Trophoblast cell (in vitro differentiated cells and primary cell): Measurements from ENCODE around the gene NUDT2.

ENCODE experiments used
- DNase-seq, 2 donors: peaks; one replicate each; pipeline ENCODE4 v3.0.0-alpha.2; 2016
- H2AFZ ChIP-seq: 2 replicates; pipeline ENCODE4 v1.6.1; 2013; ENCODE audit warnings: low read length, moderate library complexity, mild to moderate bottlenecking; ENCODE audit not compliant: insufficient read depth, poor library complexity
- H2AK5ac ChIP-seq: 2 replicates; pipeline ENCODE4 v1.6.1; 2013; ENCODE audit warnings: mild to moderate bottlenecking, low read length
- H2BK120ac ChIP-seq: 2 replicates; pipeline ENCODE4 v1.6.1; 2013; ENCODE audit warnings: low read length, mild to moderate bottlenecking, moderate library complexity; ENCODE audit not compliant: insufficient read depth, poor library complexity
- H2BK12ac ChIP-seq: 2 replicates; pipeline ENCODE4 v1.6.1; 2013; ENCODE audit warnings: mild to moderate bottlenecking, low read length, moderate library complexity
- H2BK5ac ChIP-seq: 2 replicates; pipeline ENCODE4 v1.6.1; 2013; ENCODE audit warnings: low read length, low read depth, moderate library complexity, mild to moderate bottlenecking; ENCODE audit not compliant: poor library complexity
- H3K14ac ChIP-seq: 2 replicates; pipeline ENCODE4 v1.6.1; 2013; ENCODE audit warnings: mild to moderate bottlenecking, low read length
- H3K18ac ChIP-seq: 2 replicates; pipeline ENCODE4 v1.6.1; 2013; ENCODE audit warnings: mild to moderate bottlenecking, low read length
- H3K23ac ChIP-seq: 2 replicates; pipeline ENCODE4 v1.6.1; 2013; ENCODE audit warnings: low read length
- H3K27ac ChIP-seq: 2 replicates; pipeline ENCODE4 v1.5.1; 2013; ENCODE audit warnings: low read depth, mild to moderate bottlenecking, inconsistent platforms, low read length, moderate library complexity
- H3K27me3 ChIP-seq: 2 replicates; pipeline ENCODE4 v1.6.1; 2013; ENCODE audit warnings: inconsistent platforms, mild to moderate bottlenecking, low read length, moderate library complexity; ENCODE audit not compliant: insufficient read depth
- H3K36me3 ChIP-seq, 2 experiments: 1 replicate in 1 of 2; 2 replicates in 1 of 2; pipeline ENCODE4 v1.6.1; 2013; ENCODE audit warnings: low read length in 2 of 2, mild to moderate bottlenecking in 2 of 2, moderate library complexity in 1 of 2; ENCODE audit not compliant: insufficient read depth in 2 of 2, control insufficient read depth in 1 of 2
- H3K4ac ChIP-seq: 2 replicates; pipeline ENCODE4 v1.6.1; 2013; ENCODE audit warnings: low read depth, mild to moderate bottlenecking, low read length, moderate library complexity
- H3K4me1 ChIP-seq, 2 experiments: 1 replicate in 1 of 2; 2 replicates in 1 of 2; pipeline ENCODE4 v1.6.1; 2013; ENCODE audit warnings: low read length in 2 of 2, mild to moderate bottlenecking in 2 of 2, moderate library complexity in 1 of 2; ENCODE audit not compliant: insufficient read depth in 2 of 2, control insufficient read depth in 1 of 2
- H3K4me2 ChIP-seq: 2 replicates; pipeline ENCODE4 v1.6.1; 2013; ENCODE audit warnings: inconsistent platforms, mild to moderate bottlenecking, low read length, moderate library complexity
- H3K4me3 ChIP-seq: 2 replicates; pipeline ENCODE4 v1.5.1; 2013; ENCODE audit warnings: mild to moderate bottlenecking, low read depth, low read length, inconsistent platforms
- H3K79me1 ChIP-seq: one replicate; pipeline ENCODE4 v1.6.1; 2013; ENCODE audit warnings: low read length
- H3K79me2 ChIP-seq: 2 replicates; pipeline ENCODE4 v1.6.1; 2013; ENCODE audit warnings: low read length, mild to moderate bottlenecking; ENCODE audit not compliant: control insufficient read depth, insufficient read depth, poor library complexity
- H3K9ac ChIP-seq: 2 replicates; pipeline ENCODE4 v1.6.1; 2013; ENCODE audit warnings: mild to moderate bottlenecking, low read length
- H3K9me3 ChIP-seq: 2 replicates; pipeline ENCODE4 v1.6.1; 2013; ENCODE audit warnings: low read depth, mild to moderate bottlenecking, control low read depth, inconsistent platforms, low read length; ENCODE audit not compliant: insufficient read depth
- H4K12ac ChIP-seq: 2 replicates; pipeline ENCODE4 v1.6.1; 2013; ENCODE audit warnings: low read depth, mild to moderate bottlenecking, low read length, moderate library complexity
- H4K8ac ChIP-seq: 2 replicates; pipeline ENCODE4 v1.6.1; 2013; ENCODE audit warnings: low read depth, mild to moderate bottlenecking, low read length, moderate library complexity
- H4K91ac ChIP-seq: one replicate; pipeline ENCODE4 v1.6.1; 2013; ENCODE audit warnings: low read depth, mild to moderate bottlenecking, low read length, moderate library complexity
- WGBS: extraction: QIAGEN DNeasy Blood & Tissue Kit; methylation state at CpG from one replicate; pipeline ENCODE4 v1.1.7; 2013; ENCODE audit warnings: missing lambda C conversion rate; ENCODE audit not compliant: insufficient read length, insufficient coverage; ENCODE audit errors: extremely low coverage; 5-methylcytosine and 5-hydroxymethylcytosine counted together

Gene NUDT2

GRCh38 chr9:34331196-34331595 is 1.8 kb downstream of the NUDT2 start:
- Histone ChIP-seq H3K79me2 (peaks cover 3% of the 10 kb centered on the region), H4K91ac (no peak overlapping the region), H3K4me1 (no peaks in the 10 kb centered on the region), H4K12ac (no peak overlapping the region), H3K79me1 (peaks cover 8% of the 10 kb centered on the region), H3K14ac (no peak overlapping the region), H3K36me3 (no peaks in the 10 kb centered on the region), H2AFZ (no peak overlapping the region), H3K9me3 (no peaks in the 10 kb centered on the region), H4K8ac (no peak overlapping the region), H3K27me3 (no peaks in the 10 kb centered on the region), H3K4me2 (no peak overlapping the region), H3K4me3 (no peak overlapping the region), H3K18ac (no peak overlapping the region), H2AK5ac (no peak overlapping the region), H3K23ac (no peak overlapping the region), H2BK5ac (no peak overlapping the region), H3K27ac (no peak overlapping the region), H2BK12ac (no peak overlapping the region), H2BK120ac (no peak overlapping the region), H3K9ac (no peak overlapping the region), H3K4ac (no peak overlapping the region)
- DNase-seq, result peak in 1 of 2 donors; percentile 55
- WGBS, result no CpG with 5 or more reads among the region's 1 CpG

- no peak overlapping the region for H3K14ac ChIP-seq
- no peak overlapping the region for H4K8ac ChIP-seq
- H3K27me3 ChIP-seq, result no peaks in the 10 kb centered on the region
- no peak overlapping the region for H3K4me3 ChIP-seq
- no peak overlapping the region for H2BK12ac ChIP-seq
- H3K79me1 ChIP-seq, result peaks cover 8% of the 10 kb centered on the region
- H3K27ac ChIP-seq, result no peak overlapping the region
- H2AFZ ChIP-seq, result no peak overlapping the region
- no peak overlapping the region for H4K12ac ChIP-seq
- no peaks in the 10 kb centered on the region for H3K4me1 ChIP-seq
- no peak overlapping the region for H4K91ac ChIP-seq
- no peak overlapping the region for H3K18ac ChIP-seq
- peaks cover 3% of the 10 kb centered on the region for H3K79me2 ChIP-seq
- no peaks in the 10 kb centered on the region for H3K36me3 ChIP-seq
- no peaks in the 10 kb centered on the region for H3K9me3 ChIP-seq
- peak in 1 of 2 donors; percentile 68 for DNase-seq
- no peak overlapping the region for H2BK120ac ChIP-seq
- H3K4ac ChIP-seq, result no peak overlapping the region
- no peak overlapping the region for H2BK5ac ChIP-seq
- H3K9ac ChIP-seq, result no peak overlapping the region
- H3K4me2 ChIP-seq, result no peak overlapping the region
- no CpG with 5 or more reads among the region's 7 CpGs for WGBS
- no peak overlapping the region for H2AK5ac ChIP-seq
- no peak overlapping the region for H3K23ac ChIP-seq
Observed at GRCh38 chr9:34332076-34332964, 3.0 kb downstream of the NUDT2 start.

- no CpG with 5 or more reads among the region's 3 CpGs for WGBS
Observed at GRCh38 chr9:34333836-34334235, 4.5 kb downstream of the NUDT2 start.

GRCh38 chr9:34334337-34334824 is 5.0 kb downstream of the NUDT2 start:
- no peak overlapping the region for H3K14ac ChIP-seq
- H3K79me1 ChIP-seq, result peaks cover 3% of the 10 kb centered on the region
- no peak overlapping the region for H2BK5ac ChIP-seq
- no peaks in the 10 kb centered on the region for H3K4me1 ChIP-seq
- H2BK120ac ChIP-seq, result no peak overlapping the region
- no peak overlapping the region for H3K9ac ChIP-seq
- no peak overlapping the region for H3K27ac ChIP-seq
- H3K4me2 ChIP-seq, result no peak overlapping the region
- no peak overlapping the region for H3K23ac ChIP-seq
- H3K79me2 ChIP-seq, result peaks cover 3% of the 10 kb centered on the region
- H4K8ac ChIP-seq, result no peak overlapping the region
- WGBS, result no CpG with 5 or more reads among the region's 1 CpG
- H3K36me3 ChIP-seq, result peaks cover 8% of the 10 kb centered on the region in 2 experiments
- H3K4me3 ChIP-seq, result no peak overlapping the region
- no peaks in the 10 kb centered on the region for H3K27me3 ChIP-seq
- H4K12ac ChIP-seq, result no peak overlapping the region
- H3K4ac ChIP-seq, result no peak overlapping the region
- no peak overlapping the region for H4K91ac ChIP-seq
- H2AFZ ChIP-seq, result no peak overlapping the region
- DNase-seq, result no peak
- no peaks in the 10 kb centered on the region for H3K9me3 ChIP-seq
- no peak overlapping the region for H2BK12ac ChIP-seq
- H2AK5ac ChIP-seq, result no peak overlapping the region
- H3K18ac ChIP-seq, result no peak overlapping the region

More at GRCh38 chr9:34333836-34334235, 4.5 kb downstream of the NUDT2 start:
- no peak overlapping the region for H4K8ac ChIP-seq
- no peak overlapping the region for H2BK120ac ChIP-seq
- peaks cover 5% of the 10 kb centered on the region for H3K79me1 ChIP-seq
- H3K23ac ChIP-seq, result no peak overlapping the region
- H3K79me2 ChIP-seq, result peaks cover 3% of the 10 kb centered on the region
- H3K9me3 ChIP-seq, result no peaks in the 10 kb centered on the region
- no peaks in the 10 kb centered on the region for H3K27me3 ChIP-seq
- no peak overlapping the region for H3K4ac ChIP-seq
- no peak overlapping the region for H3K9ac ChIP-seq
- H4K91ac ChIP-seq, result no peak overlapping the region
- no peak overlapping the region for H3K4me3 ChIP-seq
- H2BK12ac ChIP-seq, result no peak overlapping the region
- no peak overlapping the region for H3K14ac ChIP-seq
- no peak overlapping the region for H3K18ac ChIP-seq
- H2AK5ac ChIP-seq, result no peak overlapping the region
- no peak overlapping the region for H4K12ac ChIP-seq
- no peak overlapping the region for H2AFZ ChIP-seq
- DNase-seq, result no peak
- H3K4me1 ChIP-seq, result no peaks in the 10 kb centered on the region
- H3K4me2 ChIP-seq, result no peak overlapping the region
- peaks cover 3% of the 10 kb centered on the region in 2 experiments for H3K36me3 ChIP-seq
- no peak overlapping the region for H2BK5ac ChIP-seq
- H3K27ac ChIP-seq, result no peak overlapping the region
